ENCODE data around the gene RBBP6.

Gene RBBP6

GRCh38 chr16:24536671-24537070 lies 2.7 kb upstream of the RBBP6 start:
- no peak for TF ChIP-seq CTCF (conservative IDR thresholded peaks at IDR 0.05; ENCODE audit: low read length)
- H3K4me3 ChIP-seq (ENCODE audit: low read length): no peak overlapping the region
- no peak for DNase-seq (ENCODE audit: low read depth)

GRCh38 chr16:24537474-24538337 lies 1.7 kb upstream of the RBBP6 start:
- no peak for TF ChIP-seq CTCF (conservative IDR thresholded peaks at IDR 0.05; ENCODE audit: low read length)
- no peak overlapping the region for H3K4me3 ChIP-seq (ENCODE audit: low read length)
- DNase-seq (ENCODE audit: low read depth): no peak

- DNase-seq (ENCODE audit: low read depth): no peak
- H3K4me3 ChIP-seq (ENCODE audit: low read length): peak overlapping the region; percentile 86
- TF ChIP-seq CTCF (conservative IDR thresholded peaks at IDR 0.05; ENCODE audit: low read length): peak; percentile 41
Measured at GRCh38 chr16:24538756-24539294, 541 bp upstream of the RBBP6 start.

- DNase-seq (ENCODE audit: low read depth): peak; percentile 58
- H3K4me3 ChIP-seq (ENCODE audit: low read length): peak overlapping the region; percentile 93
- no peak for TF ChIP-seq CTCF (conservative IDR thresholded peaks at IDR 0.05; ENCODE audit: low read length)
Measured at GRCh38 chr16:24539850-24540601, 660 bp downstream of the RBBP6 start.

GRCh38 chr16:24540602-24541210 lies 1.3 kb downstream of the RBBP6 start:
- H3K4me3 ChIP-seq (ENCODE audit: low read length): peak overlapping the region; percentile 93
- DNase-seq (ENCODE audit: low read depth): peak; percentile 9
- TF ChIP-seq CTCF (conservative IDR thresholded peaks at IDR 0.05; ENCODE audit: low read length): no peak

GRCh38 chr16:24541233-24541933 lies 2.0 kb downstream of the RBBP6 start:
- peak overlapping the region; percentile 93 for H3K4me3 ChIP-seq (ENCODE audit: low read length)
- TF ChIP-seq CTCF (conservative IDR thresholded peaks at IDR 0.05; ENCODE audit: low read length): no peak
- DNase-seq (ENCODE audit: low read depth): no peak

Data from AG10803 (cell line).